Mesendoderm (in vitro differentiated cells): ENCODE data around the gene PLCB1.

Experiments
- DNase-seq: peaks from one replicate; pipeline ENCODE4 v3.0.0; 2013
- H2AK5ac ChIP-seq: 2 replicates; pipeline ENCODE4 v1.6.1; 2013; ENCODE audit warnings: low read length, inconsistent platforms
- H2BK120ac ChIP-seq: 2 replicates; pipeline ENCODE4 v1.6.1; 2013; ENCODE audit warnings: low read depth, mild to moderate bottlenecking, low read length, moderate library complexity, mixed read lengths
- H2BK15ac ChIP-seq: replicated peaks from 2 replicates; pipeline ENCODE4 v1.6.1; 2013; ENCODE audit warnings: low read depth, mild to moderate bottlenecking, moderate library complexity
- H2BK5ac ChIP-seq: 2 replicates; pipeline ENCODE4 v1.6.1; 2013; ENCODE audit warnings: low read length, inconsistent platforms
- H3K18ac ChIP-seq: 2 replicates; pipeline ENCODE4 v1.6.1; 2013; ENCODE audit warnings: mild to moderate bottlenecking, low read length, mixed read lengths
- H3K23ac ChIP-seq: one replicate; pipeline ENCODE4 v1.6.1; 2013; ENCODE audit warnings: low read length
- H3K27ac ChIP-seq: 2 replicates; pipeline ENCODE4 v1.5.1; 2013; ENCODE audit warnings: low read depth, mild to moderate bottlenecking, inconsistent platforms, low read length, moderate library complexity
- H3K27me3 ChIP-seq: 2 replicates; pipeline ENCODE4 v1.6.1; 2013; ENCODE audit warnings: low read length, control low read depth, mild to moderate bottlenecking, inconsistent platforms; ENCODE audit not compliant: insufficient read depth, poor library complexity
- H3K36me3 ChIP-seq: 2 replicates; pipeline ENCODE4 v1.6.1; 2013; ENCODE audit warnings: low read length, inconsistent platforms; ENCODE audit not compliant: control insufficient read depth, insufficient read depth
- H3K4ac ChIP-seq: one replicate; pipeline ENCODE4 v1.6.1; 2013; ENCODE audit warnings: low read depth, mild to moderate bottlenecking, low read length, moderate library complexity
- H3K4me1 ChIP-seq: 2 replicates; pipeline ENCODE4 v1.6.1; 2013; ENCODE audit warnings: low read depth, low read length, inconsistent platforms; ENCODE audit not compliant: control insufficient read depth
- H3K4me2 ChIP-seq: 2 replicates; pipeline ENCODE4 v1.6.1; 2013; ENCODE audit warnings: low read length
- H3K4me3 ChIP-seq: 2 replicates; pipeline ENCODE4 v1.5.1; 2013; ENCODE audit warnings: mild to moderate bottlenecking, low read length
- H3K56ac ChIP-seq: one replicate; pipeline ENCODE4 v1.6.1; 2013; ENCODE audit warnings: low read length
- H3K79me1 ChIP-seq: 2 replicates; pipeline ENCODE4 v1.6.1; 2013; ENCODE audit warnings: low read length, inconsistent platforms
- H3K79me2 ChIP-seq: 2 replicates; pipeline ENCODE4 v1.6.1; 2013; ENCODE audit warnings: mild to moderate bottlenecking, low read length; ENCODE audit not compliant: control insufficient read depth, insufficient read depth
- H3K9ac ChIP-seq: 2 replicates; pipeline ENCODE4 v1.6.1; 2013; ENCODE audit warnings: low read length, inconsistent platforms
- H4K5ac ChIP-seq: one replicate; pipeline ENCODE4 v1.6.1; 2013; ENCODE audit warnings: low read length
- H4K8ac ChIP-seq: one replicate; pipeline ENCODE4 v1.6.1; 2013; ENCODE audit warnings: low read depth, mild to moderate bottlenecking, control low read depth, low read length, moderate library complexity
- WGBS: extraction: QIAGEN DNeasy Blood & Tissue Kit; methylation state at CpG from one replicate; pipeline ENCODE4 v1.1.7; 2013; ENCODE audit warnings: low lambda C conversion rate, missing lambda C conversion rate; ENCODE audit not compliant: insufficient coverage; ENCODE audit errors: extremely low coverage; 5-methylcytosine and 5-hydroxymethylcytosine counted together

Gene PLCB1

GRCh38 chr20:8388141-8388540 lies 256.1 kb downstream of the PLCB1 start:
- no peaks in the 10 kb centered on the region for H3K4me1 ChIP-seq
- H3K27ac ChIP-seq, result no peak overlapping the region
- no peak overlapping the region for H3K4me3 ChIP-seq
- H3K79me2 ChIP-seq, result no peaks in the 10 kb centered on the region
- no peaks in the 10 kb centered on the region for H3K27me3 ChIP-seq
- no peak overlapping the region for H4K5ac ChIP-seq
- no peak overlapping the region for H2BK15ac ChIP-seq
- H2AK5ac ChIP-seq, result no peak overlapping the region
- H3K18ac ChIP-seq, result no peak overlapping the region
- no CpG with 5 or more reads among the region's 2 CpGs for WGBS
- no peak overlapping the region for H4K8ac ChIP-seq
- H3K36me3 ChIP-seq, result no peaks in the 10 kb centered on the region
- no peak overlapping the region for H2BK120ac ChIP-seq
- H3K4ac ChIP-seq, result no peak overlapping the region
- H3K9ac ChIP-seq, result no peak overlapping the region
- no peak overlapping the region for H2BK5ac ChIP-seq
- no peak for DNase-seq
- H3K23ac ChIP-seq, result no peak overlapping the region
- H3K4me2 ChIP-seq, result no peak overlapping the region
- H3K56ac ChIP-seq, result no peak overlapping the region
- H3K79me1 ChIP-seq, result no peaks in the 10 kb centered on the region

DNA sequence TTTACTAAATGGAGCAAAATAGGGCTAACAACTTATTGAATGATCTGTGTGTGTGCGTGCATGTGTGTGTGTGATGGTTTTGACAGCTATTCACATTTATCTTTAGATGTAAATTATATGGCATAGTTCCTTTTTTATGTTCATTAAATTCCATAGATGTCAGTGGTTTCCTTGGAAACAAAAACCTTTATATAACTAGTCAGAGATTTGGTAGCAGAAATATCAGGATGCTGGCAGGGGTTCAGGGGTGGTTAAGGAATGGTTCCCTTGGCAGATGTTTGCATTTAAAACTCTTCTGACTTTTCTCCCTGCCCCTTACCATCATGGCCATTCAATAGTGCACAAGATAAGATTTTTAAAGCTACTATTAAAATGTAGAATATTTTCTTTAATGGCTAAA lies 256.6 kb downstream of the PLCB1 start:
- Histone ChIP-seq H3K4me2 (no peak overlapping the region), H3K56ac (no peak overlapping the region), H3K18ac (no peak overlapping the region), H4K8ac (no peak overlapping the region), H3K9ac (no peak overlapping the region), H3K79me2 (no peaks in the 10 kb centered on the region), H4K5ac (no peak overlapping the region), H2BK5ac (no peak overlapping the region), H3K23ac (no peak overlapping the region), H3K27me3 (no peaks in the 10 kb centered on the region), H3K4ac (no peak overlapping the region), H3K79me1 (no peaks in the 10 kb centered on the region), H2BK15ac (no peak overlapping the region), H2AK5ac (no peak overlapping the region), H2BK120ac (no peak overlapping the region), H3K4me1 (no peaks in the 10 kb centered on the region), H3K36me3 (no peaks in the 10 kb centered on the region), H3K27ac (no peak overlapping the region), H3K4me3 (no peak overlapping the region)
- no CpG with 5 or more reads among the region's 1 CpG for WGBS
- DNase-seq, result no peak

DNA sequence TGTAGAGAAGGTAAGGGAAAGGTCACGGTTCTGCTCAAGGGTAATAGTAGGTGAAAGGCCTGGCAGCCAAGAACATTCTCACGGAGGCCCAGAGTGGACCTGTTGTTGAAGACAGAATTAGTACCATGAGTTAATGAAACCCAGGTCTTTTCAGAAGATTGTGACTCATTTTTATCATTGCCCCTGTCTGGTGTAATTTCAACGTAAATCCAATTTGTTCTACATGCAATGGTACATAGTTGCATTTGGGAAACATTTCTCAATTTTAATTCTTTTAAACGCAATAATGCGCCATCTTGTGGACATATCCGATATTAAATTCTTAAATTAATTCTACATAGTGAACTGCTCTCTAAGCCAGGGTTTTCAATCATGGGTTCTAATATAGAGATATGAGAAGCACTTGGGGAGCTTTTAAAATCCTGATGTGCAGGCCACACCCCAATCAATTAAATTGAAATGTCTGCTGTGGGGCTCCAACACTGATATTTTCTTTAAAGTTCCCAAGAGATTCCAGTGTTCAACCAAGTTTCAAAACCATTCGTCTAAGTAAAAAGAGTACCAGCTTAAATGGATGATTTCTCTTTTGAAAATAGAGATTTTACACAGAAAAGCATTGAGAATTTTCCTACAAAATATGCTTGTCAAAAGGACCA lies 257.4 kb downstream of the PLCB1 start:
- no peak overlapping the region for H3K23ac ChIP-seq
- no peaks in the 10 kb centered on the region for H3K79me2 ChIP-seq
- DNase-seq, result peak; percentile 25
- no peak overlapping the region for H2BK5ac ChIP-seq
- no peaks in the 10 kb centered on the region for H3K4me1 ChIP-seq
- no peak overlapping the region for H2BK120ac ChIP-seq
- H4K5ac ChIP-seq, result no peak overlapping the region
- H4K8ac ChIP-seq, result no peak overlapping the region
- H3K18ac ChIP-seq, result no peak overlapping the region
- H2AK5ac ChIP-seq, result no peak overlapping the region
- no peak overlapping the region for H3K9ac ChIP-seq
- H3K27ac ChIP-seq, result no peak overlapping the region
- H3K4me2 ChIP-seq, result no peak overlapping the region
- no CpG with 5 or more reads among the region's 7 CpGs for WGBS
- H3K27me3 ChIP-seq, result no peaks in the 10 kb centered on the region
- no peak overlapping the region for H3K4ac ChIP-seq
- no peak overlapping the region for H3K56ac ChIP-seq
- no peak overlapping the region for H2BK15ac ChIP-seq
- H3K4me3 ChIP-seq, result no peak overlapping the region
- no peaks in the 10 kb centered on the region for H3K36me3 ChIP-seq
- H3K79me1 ChIP-seq, result no peaks in the 10 kb centered on the region

DNA sequence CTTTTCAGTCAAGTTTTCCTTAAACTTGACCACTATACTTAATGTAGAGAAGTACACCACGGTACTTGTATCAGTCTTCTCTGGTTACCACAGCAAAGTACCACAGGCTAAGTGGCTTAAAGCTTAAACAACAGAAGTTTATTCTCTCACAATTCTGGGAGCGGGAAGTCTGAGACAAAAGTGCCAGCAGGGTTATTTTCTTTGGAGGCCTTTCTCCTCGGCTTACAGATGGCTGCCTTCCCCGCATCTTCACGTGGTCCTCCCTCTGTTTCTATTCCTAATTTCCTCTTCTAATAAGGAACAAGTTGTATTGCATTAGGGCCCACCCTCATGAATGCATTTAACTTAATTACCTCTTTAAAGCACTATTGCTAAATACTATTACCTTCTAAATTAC lies 258.0 kb downstream of the PLCB1 start:
- no peak overlapping the region for H4K8ac ChIP-seq
- H3K9ac ChIP-seq, result no peak overlapping the region
- no peak overlapping the region for H2BK5ac ChIP-seq
- no peaks in the 10 kb centered on the region for H3K79me2 ChIP-seq
- WGBS, result no CpG with 5 or more reads among the region's 5 CpGs
- H2BK15ac ChIP-seq, result no peak overlapping the region
- H4K5ac ChIP-seq, result no peak overlapping the region
- H3K27ac ChIP-seq, result no peak overlapping the region
- H3K56ac ChIP-seq, result no peak overlapping the region
- DNase-seq, result no peak
- no peaks in the 10 kb centered on the region for H3K79me1 ChIP-seq
- no peaks in the 10 kb centered on the region for H3K36me3 ChIP-seq
- no peak overlapping the region for H3K4ac ChIP-seq
- H2AK5ac ChIP-seq, result no peak overlapping the region
- H3K23ac ChIP-seq, result no peak overlapping the region
- H3K27me3 ChIP-seq, result no peaks in the 10 kb centered on the region
- H3K4me3 ChIP-seq, result no peak overlapping the region
- H3K4me2 ChIP-seq, result no peak overlapping the region
- H3K4me1 ChIP-seq, result no peaks in the 10 kb centered on the region
- H3K18ac ChIP-seq, result no peak overlapping the region
- H2BK120ac ChIP-seq, result no peak overlapping the region

DNA sequence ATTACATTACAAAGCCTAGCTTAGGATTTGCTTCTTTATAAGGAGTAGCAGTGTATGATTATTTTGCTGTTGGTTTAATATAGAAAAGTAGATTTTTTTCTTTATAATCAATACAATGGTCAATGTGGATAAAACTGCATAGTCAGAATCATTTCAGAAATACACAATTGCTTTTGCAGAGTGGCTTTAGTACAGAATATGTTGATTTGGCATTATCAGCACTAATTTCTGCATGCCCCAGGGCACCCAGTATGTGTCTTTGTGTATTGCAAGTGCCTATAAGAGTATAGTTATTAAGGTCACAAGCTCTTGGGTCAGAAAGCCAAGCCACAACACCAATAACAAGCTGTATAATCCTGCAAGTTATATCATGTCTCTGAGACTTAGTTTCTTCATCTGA lies 258.4 kb downstream of the PLCB1 start:
- H3K23ac ChIP-seq, result no peak overlapping the region
- no peak overlapping the region for H4K5ac ChIP-seq
- no peak overlapping the region for H3K9ac ChIP-seq

GRCh38 chr20:8393381-8393780 lies 261.3 kb downstream of the PLCB1 start:
- H2BK15ac ChIP-seq, result no peak overlapping the region
- no peak overlapping the region for H3K23ac ChIP-seq
- H4K5ac ChIP-seq, result no peak overlapping the region
- H2BK5ac ChIP-seq, result no peak overlapping the region
- no peaks in the 10 kb centered on the region for H3K4me1 ChIP-seq
- no peak for DNase-seq
- H3K79me2 ChIP-seq, result no peaks in the 10 kb centered on the region
- H3K36me3 ChIP-seq, result no peaks in the 10 kb centered on the region
- no peak overlapping the region for H4K8ac ChIP-seq
- H3K4me3 ChIP-seq, result no peak overlapping the region
- no peak overlapping the region for H2BK120ac ChIP-seq
- no peaks in the 10 kb centered on the region for H3K27me3 ChIP-seq
- H3K4me2 ChIP-seq, result no peak overlapping the region
- H3K9ac ChIP-seq, result no peak overlapping the region
- no peak overlapping the region for H3K4ac ChIP-seq
- WGBS, result no CpG with 5 or more reads among the region's 3 CpGs
- H3K27ac ChIP-seq, result no peak overlapping the region
- no peak overlapping the region for H3K18ac ChIP-seq
- no peaks in the 10 kb centered on the region for H3K79me1 ChIP-seq
- H3K56ac ChIP-seq, result no peak overlapping the region
- H2AK5ac ChIP-seq, result no peak overlapping the region

More for the DNA sequence above, 258.4 kb downstream of the PLCB1 start:
- H3K18ac ChIP-seq, result no peak overlapping the region
- no peak overlapping the region for H2BK15ac ChIP-seq
- H3K36me3 ChIP-seq, result no peaks in the 10 kb centered on the region
- no peak overlapping the region for H4K8ac ChIP-seq
- no peak overlapping the region for H3K4ac ChIP-seq
- H2BK5ac ChIP-seq, result no peak overlapping the region
- no peak overlapping the region for H2BK120ac ChIP-seq
- H3K27me3 ChIP-seq, result no peaks in the 10 kb centered on the region
- no peak overlapping the region for H3K4me2 ChIP-seq
- H2AK5ac ChIP-seq, result no peak overlapping the region
- no peak overlapping the region for H3K56ac ChIP-seq
- no peak overlapping the region for H3K4me3 ChIP-seq
- no peaks in the 10 kb centered on the region for H3K79me1 ChIP-seq
- no peak for DNase-seq
- H3K4me1 ChIP-seq, result no peaks in the 10 kb centered on the region
- H3K27ac ChIP-seq, result no peak overlapping the region
- H3K79me2 ChIP-seq, result no peaks in the 10 kb centered on the region
